NCI-H345 (cell line): ENCODE results near the gene AR.

Experiments used
- DNase-seq: peaks from one replicate; lab custom pipeline; 2025; lab: John Stamatoyannopoulos, UW

The AR gene, protein sequence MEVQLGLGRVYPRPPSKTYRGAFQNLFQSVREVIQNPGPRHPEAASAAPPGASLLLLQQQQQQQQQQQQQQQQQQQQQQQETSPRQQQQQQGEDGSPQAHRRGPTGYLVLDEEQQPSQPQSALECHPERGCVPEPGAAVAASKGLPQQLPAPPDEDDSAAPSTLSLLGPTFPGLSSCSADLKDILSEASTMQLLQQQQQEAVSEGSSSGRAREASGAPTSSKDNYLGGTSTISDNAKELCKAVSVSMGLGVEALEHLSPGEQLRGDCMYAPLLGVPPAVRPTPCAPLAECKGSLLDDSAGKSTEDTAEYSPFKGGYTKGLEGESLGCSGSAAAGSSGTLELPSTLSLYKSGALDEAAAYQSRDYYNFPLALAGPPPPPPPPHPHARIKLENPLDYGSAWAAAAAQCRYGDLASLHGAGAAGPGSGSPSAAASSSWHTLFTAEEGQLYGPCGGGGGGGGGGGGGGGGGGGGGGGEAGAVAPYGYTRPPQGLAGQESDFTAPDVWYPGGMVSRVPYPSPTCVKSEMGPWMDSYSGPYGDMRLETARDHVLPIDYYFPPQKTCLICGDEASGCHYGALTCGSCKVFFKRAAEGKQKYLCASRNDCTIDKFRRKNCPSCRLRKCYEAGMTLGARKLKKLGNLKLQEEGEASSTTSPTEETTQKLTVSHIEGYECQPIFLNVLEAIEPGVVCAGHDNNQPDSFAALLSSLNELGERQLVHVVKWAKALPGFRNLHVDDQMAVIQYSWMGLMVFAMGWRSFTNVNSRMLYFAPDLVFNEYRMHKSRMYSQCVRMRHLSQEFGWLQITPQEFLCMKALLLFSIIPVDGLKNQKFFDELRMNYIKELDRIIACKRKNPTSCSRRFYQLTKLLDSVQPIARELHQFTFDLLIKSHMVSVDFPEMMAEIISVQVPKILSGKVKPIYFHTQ

DNA sequence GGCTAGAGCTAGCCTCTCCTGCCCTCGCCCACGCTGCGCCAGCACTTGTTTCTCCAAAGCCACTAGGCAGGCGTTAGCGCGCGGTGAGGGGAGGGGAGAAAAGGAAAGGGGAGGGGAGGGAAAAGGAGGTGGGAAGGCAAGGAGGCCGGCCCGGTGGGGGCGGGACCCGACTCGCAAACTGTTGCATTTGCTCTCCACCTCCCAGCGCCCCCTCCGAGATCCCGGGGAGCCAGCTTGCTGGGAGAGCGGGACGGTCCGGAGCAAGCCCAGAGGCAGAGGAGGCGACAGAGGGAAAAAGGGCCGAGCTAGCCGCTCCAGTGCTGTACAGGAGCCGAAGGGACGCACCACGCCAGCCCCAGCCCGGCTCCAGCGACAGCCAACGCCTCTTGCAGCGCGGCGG is at the start of gene AR:
AR (plus strand) TSS at position 204 of the 400 bp plus-strand sequence. CDS start 1,126 bp downstream, outside the sequence.
- no peak for DNase-seq

DNA sequence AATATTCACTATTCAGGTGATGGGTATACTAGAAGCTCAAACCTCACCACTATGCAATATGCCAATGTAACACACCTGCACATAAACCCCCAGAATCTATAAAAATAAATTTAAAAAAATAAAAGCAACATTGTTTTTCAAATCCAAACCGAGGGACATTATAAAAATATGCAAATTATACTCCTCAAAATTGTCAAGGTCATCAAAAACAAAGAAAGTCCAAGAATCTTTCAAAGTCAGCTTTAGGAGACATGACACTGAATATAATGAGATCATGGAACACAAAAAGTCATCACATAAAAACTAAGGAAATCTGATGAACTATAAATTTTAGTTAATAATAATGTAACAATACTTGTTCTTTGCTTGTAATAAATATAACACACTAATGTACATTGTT is 43.2 kb upstream of the AR start:
- DNase-seq: no peak

DNA sequence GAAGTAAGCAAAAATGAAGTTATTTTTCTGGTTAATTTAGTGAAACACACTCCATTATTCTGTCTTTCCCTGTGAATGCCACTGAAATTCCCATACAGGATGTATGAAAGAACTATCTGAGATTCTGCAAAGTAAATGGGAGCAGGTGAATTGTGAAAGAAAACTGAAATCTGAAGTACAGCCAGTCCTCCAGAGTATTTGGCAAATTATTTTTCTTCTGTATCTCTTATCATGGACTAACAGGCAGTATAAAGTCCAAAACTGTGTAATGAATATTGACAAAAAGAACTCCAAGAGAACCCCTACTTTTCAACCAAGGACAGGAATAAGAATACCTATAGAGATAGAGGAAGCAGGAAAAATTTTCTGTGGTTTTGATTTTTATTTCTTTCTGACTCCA is 40.8 kb upstream of the AR start:
- DNase-seq: no peak

DNA sequence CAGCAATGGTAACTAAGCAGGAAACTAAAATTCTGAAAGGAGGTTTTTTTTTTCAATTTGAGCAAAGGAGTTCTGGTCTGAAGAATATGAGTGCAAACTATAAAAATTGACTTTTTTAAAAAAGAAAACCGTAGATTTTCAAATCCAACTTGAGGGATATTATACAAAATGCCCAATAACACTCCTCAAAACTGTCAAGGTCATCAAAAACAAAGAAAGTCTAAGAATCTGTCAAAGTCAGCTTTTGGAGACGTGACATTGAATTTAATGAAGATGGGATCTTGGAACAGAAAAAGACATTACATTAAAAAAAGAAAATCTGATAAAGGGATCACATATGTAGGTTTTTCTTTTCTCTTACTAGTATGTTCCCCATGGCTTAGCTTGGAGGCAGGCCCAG is 40.4 kb upstream of the AR start:
- DNase-seq: no peak

DNA sequence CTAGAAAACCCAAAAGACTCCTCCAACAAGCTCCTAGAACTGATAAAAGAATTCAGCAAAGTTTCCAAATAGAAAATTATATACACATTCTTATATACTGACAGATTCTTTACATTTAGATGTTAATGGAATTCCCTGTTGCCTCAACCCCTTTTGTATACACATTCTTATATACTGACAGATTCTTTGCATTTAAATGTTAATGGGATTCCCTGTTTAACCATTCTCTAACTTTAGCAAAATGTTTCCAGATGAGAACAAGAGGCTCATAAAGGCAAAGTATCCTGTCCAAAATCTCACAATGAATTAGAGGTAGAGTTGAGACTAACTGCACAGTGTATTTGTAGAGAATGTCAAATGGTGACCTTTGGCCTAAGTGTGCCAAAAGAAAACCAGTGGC is 23.1 kb upstream of the AR start:
- no peak for DNase-seq

DNA sequence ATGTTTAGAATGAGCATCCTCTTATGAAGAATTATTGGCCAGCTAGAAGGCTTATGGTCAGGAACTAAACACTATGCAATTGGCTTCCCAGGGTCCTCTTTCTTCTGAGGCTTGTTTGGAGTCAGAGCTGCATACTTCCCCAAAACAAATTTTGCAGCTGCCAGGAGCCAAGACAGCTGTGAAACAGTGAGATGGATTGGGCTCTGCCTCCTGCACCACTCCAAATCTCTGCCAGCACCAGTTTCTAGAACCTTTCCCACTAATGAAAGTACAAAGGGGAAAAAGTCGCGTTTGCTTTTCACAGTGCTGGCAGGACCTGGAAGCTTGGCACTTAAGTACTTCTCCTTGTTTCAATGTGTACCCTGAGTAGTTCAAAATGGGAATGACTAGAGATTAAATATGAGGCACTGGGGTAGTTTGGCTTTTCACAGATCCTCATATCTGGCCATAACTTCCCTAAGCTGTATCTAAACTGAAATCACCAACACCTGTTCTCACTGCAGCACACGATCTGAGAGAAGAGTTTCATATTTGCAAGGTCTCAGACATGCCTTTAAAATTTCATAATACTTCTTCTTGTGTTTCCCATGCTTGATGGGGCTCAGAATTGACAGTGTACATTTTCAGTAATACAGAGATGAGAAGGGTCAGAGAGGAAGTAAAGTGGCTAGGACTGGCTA is 20.7 kb upstream of the AR start:
- DNase-seq: no peak

DNA sequence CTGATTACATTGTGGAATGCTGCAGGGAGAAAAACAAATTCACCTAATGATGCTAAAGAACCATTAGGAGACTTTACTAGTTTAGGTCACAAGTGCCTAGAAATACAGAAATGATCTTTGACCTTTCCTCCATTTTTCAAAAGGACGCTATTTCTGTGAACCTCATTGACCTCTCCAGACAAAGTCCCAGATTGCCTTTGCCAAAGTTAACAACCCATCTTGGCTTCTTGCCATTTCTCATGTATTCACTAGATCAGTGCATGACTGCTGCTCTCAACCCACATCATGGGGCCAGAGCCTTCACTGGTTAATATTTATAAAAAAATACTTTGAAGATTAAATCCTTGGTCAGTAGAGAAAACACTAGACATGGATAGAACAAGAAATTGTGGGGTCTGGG is 19.9 kb upstream of the AR start:
- DNase-seq: no peak

DNA sequence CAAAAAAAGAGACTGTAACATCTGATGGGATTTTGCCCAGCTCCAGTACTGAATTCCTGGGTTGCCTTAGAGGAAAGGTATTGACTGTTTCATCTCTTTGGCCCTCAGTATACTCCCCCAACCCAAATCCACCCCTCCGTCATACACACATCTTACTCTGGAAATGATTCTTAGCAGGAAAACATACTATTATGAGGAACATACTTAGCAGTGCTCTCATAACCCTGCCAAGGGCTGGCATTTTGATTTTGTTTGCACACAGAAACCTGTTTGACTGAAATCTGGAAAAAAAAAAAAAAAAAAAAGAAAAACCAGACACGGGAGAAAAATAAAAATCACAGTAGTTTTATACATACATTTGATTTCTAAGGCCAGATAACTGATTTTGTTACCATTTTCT is 19.4 kb upstream of the AR start:
- DNase-seq: no peak

DNA sequence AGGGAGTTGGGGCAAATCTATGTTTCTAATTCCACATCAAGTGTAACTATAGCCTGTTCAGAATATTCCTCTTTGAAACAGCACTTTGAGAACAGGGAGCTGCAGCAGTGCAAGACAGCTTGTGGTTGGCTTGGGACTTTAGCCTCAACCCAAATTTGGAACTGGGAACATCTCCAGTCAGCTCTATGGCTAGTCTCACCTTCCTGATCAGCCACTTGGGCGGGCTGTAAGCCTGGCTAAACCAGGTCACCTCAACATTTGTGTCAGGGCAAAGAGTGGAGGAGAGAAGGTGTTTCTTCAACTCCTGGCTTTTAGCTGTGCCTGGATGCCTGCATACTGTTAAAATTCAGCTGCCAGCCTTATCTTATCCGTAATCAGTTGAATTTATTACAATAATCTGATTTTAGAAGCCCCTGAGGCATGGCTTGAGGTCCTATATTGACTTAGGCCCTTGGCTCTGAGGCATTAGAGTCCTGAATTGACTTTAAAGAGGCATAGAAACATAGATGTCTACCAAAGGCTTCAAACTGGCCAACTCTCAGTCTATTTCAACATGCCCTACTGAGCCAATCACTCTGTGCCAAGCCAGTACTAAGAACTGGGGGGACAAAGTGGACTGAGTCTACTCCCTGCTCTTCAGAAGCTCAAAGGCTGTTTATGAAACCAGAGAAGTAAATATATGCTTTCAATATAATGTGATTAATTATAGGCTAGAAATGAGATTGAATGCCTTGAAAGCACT is 18.7 kb upstream of the AR start:
- no peak for DNase-seq

DNA sequence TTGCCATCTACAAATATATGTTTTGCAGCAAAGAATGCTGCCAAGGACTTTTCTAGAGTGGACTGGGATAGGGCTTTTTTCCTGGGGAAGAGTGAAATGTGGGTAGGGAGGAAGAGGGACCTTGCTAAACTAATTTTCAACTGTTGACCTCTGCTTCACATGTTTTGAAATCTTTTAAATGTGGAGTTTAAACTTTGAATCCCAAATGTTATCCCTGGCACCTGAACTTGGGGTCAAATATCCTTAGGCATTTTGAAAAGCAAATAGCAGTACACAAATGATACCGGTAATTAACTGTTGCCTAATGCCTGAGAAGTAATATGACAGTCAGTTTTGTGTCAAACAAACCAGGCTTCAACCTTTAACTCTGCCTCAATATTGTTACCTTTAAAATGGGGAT is 7.3 kb upstream of the AR start:
- DNase-seq: no peak

DNA sequence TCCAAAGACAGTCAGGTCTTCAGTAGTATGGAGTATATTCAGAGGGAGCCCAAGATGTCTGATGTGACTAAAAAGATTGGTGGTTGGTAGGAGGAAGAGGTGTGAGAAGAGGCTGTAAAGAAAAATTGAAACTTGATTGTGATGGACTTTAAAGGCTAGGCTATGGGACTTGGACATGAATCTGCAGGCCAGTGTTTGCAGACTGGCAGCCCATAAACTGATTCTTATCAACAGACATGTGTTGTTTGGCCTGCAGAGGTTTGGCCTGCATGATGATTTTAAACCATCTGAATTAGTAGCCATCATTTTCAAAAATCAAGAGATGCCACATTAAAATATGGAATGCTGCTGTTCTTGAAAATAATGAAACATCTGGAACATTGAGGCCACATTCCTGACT is 5.4 kb upstream of the AR start:
- no peak for DNase-seq

DNA sequence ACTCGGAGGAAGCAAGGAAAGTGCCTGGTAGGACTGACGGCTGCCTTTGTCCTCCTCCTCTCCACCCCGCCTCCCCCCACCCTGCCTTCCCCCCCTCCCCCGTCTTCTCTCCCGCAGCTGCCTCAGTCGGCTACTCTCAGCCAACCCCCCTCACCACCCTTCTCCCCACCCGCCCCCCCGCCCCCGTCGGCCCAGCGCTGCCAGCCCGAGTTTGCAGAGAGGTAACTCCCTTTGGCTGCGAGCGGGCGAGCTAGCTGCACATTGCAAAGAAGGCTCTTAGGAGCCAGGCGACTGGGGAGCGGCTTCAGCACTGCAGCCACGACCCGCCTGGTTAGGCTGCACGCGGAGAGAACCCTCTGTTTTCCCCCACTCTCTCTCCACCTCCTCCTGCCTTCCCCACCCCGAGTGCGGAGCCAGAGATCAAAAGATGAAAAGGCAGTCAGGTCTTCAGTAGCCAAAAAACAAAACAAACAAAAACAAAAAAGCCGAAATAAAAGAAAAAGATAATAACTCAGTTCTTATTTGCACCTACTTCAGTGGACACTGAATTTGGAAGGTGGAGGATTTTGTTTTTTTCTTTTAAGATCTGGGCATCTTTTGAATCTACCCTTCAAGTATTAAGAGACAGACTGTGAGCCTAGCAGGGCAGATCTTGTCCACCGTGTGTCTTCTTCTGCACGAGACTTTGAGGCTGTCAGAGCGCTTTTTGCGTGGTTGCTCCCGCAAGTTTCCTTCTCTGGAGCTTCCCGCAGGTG is 637 bp downstream of the AR start:
- no peak for DNase-seq

DNA sequence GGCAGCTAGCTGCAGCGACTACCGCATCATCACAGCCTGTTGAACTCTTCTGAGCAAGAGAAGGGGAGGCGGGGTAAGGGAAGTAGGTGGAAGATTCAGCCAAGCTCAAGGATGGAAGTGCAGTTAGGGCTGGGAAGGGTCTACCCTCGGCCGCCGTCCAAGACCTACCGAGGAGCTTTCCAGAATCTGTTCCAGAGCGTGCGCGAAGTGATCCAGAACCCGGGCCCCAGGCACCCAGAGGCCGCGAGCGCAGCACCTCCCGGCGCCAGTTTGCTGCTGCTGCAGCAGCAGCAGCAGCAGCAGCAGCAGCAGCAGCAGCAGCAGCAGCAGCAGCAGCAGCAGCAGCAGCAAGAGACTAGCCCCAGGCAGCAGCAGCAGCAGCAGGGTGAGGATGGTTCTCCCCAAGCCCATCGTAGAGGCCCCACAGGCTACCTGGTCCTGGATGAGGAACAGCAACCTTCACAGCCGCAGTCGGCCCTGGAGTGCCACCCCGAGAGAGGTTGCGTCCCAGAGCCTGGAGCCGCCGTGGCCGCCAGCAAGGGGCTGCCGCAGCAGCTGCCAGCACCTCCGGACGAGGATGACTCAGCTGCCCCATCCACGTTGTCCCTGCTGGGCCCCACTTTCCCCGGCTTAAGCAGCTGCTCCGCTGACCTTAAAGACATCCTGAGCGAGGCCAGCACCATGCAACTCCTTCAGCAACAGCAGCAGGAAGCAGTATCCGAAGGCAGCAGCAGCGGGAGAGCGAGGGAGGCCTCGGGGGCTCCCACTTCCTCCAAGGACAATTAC is 1.4 kb downstream of the AR start:
- no peak for DNase-seq

DNA sequence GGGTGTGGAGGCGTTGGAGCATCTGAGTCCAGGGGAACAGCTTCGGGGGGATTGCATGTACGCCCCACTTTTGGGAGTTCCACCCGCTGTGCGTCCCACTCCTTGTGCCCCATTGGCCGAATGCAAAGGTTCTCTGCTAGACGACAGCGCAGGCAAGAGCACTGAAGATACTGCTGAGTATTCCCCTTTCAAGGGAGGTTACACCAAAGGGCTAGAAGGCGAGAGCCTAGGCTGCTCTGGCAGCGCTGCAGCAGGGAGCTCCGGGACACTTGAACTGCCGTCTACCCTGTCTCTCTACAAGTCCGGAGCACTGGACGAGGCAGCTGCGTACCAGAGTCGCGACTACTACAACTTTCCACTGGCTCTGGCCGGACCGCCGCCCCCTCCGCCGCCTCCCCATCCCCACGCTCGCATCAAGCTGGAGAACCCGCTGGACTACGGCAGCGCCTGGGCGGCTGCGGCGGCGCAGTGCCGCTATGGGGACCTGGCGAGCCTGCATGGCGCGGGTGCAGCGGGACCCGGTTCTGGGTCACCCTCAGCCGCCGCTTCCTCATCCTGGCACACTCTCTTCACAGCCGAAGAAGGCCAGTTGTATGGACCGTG is 2.2 kb downstream of the AR start:
- no peak for DNase-seq

DNA sequence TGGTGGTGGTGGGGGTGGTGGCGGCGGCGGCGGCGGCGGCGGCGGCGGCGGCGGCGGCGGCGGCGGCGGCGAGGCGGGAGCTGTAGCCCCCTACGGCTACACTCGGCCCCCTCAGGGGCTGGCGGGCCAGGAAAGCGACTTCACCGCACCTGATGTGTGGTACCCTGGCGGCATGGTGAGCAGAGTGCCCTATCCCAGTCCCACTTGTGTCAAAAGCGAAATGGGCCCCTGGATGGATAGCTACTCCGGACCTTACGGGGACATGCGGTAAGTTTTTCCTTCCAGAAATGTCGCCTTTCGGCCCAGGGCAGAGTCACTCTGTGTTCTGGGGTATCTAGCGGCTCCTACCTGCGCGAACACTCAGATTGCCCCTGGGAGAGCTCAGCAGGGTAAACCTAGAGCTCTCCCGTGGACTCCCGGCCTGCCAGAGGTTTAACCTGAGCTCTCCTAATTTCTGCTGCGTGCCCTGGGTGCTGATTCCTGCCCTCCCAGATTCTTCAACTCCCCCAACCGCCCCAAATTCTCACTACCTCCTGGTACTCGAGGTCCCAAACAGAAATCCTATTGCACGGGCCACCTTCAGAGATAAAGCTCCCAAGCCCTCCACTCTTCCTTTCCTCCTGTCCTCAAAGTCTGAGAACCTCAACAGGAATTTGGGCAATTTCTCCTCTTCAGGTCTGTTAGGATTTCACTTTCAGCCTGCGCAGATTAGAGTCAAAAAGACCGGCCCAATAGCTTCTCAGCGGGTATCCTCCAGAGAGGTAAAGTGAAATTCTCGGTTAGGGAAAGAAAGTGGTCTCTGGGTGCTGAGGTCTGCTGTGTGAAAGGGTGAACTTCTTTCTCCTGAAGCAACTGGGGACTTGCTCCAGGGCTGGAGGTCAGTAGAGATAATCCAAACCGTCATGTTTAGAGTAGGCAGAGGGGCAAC is 2.9 kb downstream of the AR start:
- no peak for DNase-seq

DNA sequence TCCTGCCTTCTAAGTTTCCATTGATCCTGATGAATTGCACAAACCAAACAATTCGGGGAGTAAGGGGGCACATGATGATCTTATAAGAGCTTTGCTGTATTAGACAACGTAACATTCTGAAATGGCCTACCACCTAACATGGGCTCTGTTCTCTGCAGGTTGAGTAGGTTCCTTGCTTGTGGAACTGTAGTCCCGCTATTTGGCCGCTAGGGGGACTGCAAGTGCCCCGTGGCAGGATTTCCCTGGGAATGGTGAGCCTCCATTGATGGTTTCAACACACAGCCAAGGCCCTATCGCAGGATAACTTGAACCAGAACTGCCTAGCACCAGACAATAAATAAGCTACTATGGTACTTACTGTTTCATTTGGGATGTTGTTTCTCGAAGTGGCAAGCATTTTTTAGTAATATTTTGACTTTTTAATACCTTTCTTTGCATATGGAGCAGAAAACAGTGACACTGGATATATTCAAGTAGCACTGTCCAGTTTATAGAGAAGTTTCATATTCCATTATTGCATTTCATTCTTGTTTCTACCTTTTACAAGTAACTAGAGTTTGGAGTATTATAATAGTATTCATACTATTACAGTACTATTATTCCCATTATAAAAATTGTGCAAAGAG is 11.9 kb downstream of the AR start:
- no peak for DNase-seq

DNA sequence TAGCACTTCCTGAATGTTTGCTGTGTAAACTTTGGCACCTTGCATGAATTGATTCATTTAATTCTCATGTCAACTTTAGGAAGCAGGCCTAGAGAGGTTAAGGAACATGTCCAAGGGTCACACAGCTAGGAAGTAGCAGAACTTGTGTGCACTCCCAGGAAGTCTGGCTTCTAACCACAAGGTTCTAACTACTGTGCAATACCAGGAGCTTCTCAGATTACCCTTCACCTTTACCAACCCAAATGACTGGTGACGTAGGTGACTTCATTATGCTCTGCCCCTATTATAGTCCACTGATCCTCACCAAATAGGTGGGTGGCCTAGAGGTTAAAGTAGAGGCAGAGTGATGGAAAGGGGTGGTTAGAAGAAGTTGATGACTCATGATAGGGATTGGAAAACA is 14.4 kb downstream of the AR start:
- DNase-seq: no peak
